Amniotic stem cell (primary cell): ENCODE measurements around the gene SCN4A.
"Not testable (repeated sequence)": the region's sequence is repeated elsewhere in the genome, so short reads cannot be mapped to it uniquely, and the experiment has no call there.

Experiments used
- DNase-seq: peaks from one replicate; lab custom pipeline; 2025; lab: John Stamatoyannopoulos, UW

SCN4A gene

DNA sequence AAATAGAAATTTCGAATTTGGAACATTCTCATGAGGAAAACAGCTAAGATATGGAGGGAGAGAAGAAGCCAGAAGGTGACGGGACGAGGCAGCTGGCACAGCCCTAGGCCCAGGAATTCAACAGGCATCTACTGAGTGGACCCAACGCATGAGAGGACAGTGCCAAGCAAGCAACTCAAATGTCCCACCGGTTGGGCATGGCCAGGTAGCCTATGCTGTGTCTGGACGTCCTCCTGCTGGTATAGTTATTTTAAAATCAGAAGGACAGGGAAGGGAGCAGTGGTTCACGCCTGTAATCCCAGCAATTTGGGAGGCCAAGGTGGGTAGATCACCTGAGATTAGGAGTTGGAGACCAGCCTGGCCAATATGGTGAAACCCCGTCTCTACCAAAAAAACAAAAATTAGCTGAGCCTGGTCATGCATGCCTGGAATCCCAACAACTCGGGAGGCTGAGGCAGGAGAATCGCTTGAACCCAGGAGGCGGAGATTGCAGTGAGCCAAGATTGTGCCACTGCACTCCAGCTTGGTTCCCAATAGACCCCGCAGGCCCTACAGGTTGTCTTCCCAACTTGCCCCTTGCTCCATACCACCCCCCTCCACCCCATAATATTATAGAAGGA is 56.0 kb downstream of the SCN4A start:
- no peak for DNase-seq

DNA sequence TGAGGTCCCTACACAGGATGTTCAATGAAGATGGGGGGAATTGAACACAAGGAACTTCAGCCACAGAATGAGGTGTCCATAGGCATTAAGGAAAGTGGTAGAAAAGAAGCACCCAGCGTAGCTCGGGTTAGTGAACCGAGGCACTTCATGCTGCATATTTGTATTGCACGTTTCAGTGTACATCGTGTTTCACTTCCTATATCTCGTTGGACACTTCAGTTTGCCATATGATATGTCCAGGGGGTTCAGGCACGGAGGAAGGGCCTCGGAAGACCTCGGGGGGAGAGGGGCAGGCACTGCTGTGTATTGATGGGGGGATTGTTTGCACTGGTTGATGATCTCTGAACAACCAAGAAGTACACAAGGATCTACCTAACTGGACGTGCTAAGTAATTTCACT is 57.0 kb downstream of the SCN4A start:
- not testable (repeated sequence) for DNase-seq

DNA sequence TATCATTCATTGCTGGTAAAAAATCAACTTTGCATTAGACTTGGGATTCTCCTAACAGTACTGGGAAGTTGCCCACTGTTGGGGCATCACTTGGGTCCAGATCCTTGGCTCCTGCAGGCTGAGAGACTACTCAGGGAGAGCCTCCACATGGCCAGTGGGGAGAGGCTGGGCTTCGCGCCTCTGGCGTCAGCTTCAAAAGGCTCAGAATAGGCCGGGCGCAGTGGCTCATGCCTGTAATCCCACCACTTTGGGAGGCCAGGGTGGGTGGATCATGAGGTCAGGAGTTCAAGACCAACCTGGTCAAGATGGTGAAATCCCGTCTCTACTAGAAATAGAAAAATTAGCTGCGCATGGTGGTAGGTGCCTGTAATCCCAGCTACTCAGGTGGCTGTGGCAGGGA is 58.2 kb downstream of the SCN4A start:
- DNase-seq = no peak

DNA sequence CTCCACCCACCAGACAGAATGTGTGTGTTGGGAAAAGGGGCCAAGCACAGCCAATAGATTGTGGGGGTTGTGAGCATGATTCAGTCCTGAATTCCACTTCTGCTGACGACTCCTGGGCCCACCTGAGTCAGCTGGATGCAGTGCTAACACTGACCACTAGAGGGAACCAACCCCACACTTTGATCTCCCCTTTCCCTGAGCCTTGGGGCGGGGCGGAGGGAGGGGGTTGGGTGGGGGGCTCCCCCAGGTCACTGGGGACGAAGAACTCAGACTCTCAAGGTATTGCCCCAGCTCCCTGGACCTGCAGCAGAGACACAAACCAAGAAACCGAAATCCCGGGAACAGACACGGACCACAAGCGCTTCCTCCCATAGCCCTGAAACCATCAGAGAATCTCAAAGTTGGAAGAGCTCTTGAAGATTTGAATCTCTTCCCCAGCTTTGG is 61.0 kb downstream of the SCN4A start:
- DNase-seq = no peak

DNA sequence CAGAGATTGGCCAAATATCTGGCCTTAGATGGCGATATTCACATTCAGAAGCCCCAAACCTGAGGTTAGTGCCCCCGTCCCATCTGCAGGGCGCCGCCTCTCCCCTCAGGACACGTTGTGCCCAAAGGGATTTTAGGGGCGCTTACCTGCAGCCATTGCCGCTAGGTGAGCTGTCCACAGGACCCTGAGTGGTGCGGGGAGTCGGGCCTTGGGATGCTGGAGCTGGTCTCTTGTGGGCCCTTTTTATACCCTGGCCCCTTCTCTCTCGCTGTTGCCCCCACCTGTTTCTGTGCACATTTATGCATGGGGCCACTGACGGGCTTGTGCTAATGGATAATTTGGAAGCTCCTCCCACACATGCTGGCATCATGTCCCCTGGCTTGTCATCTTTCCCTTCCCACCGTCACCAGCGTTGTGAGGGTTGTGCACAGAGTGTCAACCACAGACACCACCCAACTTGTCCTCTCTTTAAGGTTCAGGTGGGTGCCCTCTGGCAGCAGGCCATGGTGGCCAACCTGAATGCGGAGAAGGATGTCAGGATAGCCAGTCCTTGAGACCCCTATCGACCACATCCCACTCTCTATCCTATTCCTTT is 61.6 kb downstream of the SCN4A start, which contains the start of gene CSHL1:
Gene CSHL1, minus strand, starts transcription at position 218 of the 595 bp plus-strand sequence. Its CDS starts 62 bp downstream, at position 156.
- no peak for DNase-seq

DNA sequence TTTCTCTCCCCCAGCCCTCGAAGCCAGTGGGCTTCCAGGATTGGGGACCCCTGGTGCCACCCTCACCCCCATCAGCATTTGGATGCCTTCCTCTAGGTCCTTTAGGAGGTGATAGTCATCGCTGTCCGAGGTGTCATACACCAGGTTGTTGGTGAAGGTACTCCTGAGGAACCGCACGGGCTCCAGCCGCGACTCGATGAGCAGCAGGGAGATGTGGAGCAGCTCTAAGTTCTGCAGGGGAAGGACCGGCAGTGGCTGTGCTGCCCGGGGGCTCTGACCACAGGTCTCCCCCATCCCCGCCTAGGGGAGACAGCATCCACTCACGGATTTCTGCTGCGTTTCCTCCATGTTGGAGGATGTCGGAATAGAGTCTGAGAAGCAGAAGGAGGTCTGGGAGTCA is 62.6 kb downstream of the SCN4A start:
- no peak for DNase-seq

DNA sequence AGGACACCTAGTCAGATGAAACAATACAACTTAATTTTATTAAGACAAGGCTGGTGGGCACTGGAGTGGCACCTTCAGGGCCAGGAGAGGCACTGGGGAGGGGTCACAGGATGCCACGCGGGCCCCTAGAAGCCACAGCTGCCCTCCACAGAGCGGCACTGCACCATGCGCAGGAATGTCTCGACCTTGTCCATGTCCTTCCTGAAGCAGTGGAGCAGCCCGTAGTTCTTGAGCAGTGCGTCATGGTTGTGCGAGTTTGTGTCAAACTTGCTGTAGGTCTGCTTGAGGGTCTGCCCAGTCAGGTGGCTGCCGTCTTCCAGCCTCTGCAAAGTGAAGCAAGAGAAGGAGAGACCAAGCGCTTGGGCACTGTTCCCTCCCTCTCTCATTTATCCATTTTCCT is 63.1 kb downstream of the SCN4A start:
- not testable (repeated sequence) for DNase-seq

DNA sequence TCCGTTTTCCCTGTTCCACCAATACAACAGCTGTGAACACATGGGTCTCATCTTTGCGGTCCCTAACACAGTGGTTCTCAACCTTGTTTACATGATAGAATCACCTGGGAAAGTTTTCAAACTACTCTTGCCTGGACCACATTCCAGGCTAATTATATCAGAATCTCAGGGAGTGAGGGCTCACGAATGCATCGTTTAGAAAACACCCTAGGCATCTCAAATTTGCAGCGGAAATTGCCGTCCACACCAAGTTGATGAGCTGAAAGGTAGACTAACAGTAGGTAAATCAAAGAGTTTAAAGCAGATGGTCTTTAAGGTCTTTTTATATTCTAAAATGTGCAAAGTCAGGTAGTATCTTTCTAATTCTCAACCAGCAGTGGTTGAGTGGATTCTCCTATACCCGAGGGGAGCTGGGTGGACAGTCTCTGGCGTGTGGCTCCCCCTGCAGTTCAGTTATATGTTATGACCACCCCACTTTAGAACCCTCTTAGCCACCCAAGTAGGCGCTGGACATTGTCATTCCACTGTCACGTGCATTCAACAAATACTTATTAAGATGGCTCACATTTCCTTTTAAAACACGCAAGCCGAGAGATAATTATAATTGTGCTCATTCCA is 65.4 kb downstream of the SCN4A start:
- not testable (repeated sequence) for DNase-seq

DNA sequence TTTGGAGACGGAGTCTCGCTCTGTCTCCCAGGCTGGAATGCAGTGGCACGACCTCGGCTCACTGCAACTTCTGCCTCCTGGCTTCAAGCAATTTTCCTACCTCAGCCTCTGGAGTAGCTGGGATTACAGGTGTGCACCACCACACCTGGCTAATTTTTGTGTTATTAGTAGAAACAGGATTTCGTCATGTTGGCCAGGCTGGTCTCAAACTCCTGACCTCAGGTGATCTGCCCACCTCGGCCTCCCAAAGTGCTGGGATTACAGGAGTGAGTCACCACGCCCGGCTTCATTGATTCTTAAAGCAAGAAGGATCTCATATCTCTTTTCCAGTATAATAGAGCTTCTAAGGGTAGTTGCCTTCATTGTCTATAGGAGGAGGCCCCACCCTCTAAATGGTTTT is 67.9 kb downstream of the SCN4A start:
- DNase-seq = not testable (repeated sequence)

DNA sequence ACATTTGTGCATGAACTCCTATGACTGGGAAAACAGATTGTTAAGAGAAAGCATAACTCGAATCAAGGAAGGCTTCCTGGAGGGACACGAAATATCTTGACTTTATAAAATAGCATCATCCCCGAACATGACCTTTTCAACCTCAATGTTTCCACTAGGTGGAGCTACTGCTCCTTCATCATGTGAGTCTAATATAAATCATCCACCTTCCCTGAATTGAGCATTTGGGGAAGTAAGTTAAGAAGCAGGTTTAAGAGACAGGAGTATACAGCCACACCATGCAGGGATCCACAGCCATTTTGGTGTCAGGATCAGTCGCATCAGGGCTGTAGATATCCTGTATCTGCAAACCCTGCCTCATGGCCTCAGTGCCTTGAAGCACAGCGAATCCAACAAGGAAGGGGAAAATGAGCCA is 68.9 kb downstream of the SCN4A start:
- not testable (repeated sequence) for DNase-seq

DNA sequence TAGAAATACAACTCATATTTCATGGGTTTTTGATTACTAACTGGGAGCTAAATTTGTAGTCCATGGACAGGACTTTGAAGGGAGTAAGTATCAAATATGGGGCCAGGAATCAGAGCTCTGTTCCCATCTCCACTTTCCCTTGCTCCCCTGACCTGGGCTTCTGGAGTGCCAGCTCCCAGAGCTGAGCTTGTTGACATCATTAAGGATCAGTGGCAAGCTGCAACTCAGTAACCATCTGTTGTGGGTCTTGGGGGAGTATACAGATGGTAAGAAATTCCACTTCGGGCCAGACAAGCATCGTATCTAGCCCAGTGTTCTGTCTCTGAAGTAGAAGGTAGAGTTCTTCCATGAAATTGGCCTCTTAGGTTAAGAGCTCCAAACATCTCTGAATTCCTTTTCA is 70.7 kb downstream of the SCN4A start:
- DNase-seq = not testable (repeated sequence)

DNA sequence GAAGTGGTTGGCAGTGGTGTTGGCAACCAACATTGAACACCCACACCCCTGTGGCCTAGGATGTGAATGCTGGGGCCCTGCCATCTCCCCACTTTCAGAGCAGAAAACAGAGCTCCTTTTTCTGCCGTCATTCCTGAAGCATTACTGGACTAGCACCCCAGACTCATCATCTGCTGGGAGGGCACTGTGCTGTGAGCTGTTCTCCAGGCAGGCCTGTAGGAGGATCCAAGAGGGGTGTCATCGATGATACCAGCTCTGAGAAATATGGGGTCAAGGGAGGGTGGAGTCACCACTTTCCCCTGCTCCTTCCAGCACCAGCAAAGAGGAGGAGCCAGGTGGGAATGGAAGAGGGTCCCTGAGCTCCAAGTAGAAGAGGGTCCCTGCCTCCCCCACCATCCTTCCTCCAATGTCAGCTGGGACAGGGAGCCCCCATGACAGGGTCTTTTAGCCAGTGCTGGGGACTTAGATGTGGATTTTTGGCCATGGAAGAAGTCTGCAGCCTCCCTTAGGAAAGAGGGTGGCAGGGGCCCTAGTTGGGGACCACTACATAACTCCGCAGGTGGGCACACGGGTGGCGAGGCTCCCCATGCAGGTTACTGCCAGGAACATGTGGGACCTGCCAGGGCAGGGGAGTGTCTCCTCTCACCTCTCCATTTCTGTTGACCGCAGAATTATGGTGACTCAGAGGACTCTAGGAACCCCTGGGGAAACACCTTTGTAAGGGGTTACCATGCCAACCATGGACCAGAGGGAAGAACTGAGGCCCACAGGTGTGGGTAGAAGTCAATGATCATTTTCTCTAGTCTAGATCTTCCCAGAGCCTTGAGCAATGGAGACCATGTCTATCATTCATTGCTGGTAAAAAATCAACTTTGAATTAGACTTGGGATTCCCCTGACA is 73.6 kb downstream of the SCN4A start:
- not testable (repeated sequence) for DNase-seq

DNA sequence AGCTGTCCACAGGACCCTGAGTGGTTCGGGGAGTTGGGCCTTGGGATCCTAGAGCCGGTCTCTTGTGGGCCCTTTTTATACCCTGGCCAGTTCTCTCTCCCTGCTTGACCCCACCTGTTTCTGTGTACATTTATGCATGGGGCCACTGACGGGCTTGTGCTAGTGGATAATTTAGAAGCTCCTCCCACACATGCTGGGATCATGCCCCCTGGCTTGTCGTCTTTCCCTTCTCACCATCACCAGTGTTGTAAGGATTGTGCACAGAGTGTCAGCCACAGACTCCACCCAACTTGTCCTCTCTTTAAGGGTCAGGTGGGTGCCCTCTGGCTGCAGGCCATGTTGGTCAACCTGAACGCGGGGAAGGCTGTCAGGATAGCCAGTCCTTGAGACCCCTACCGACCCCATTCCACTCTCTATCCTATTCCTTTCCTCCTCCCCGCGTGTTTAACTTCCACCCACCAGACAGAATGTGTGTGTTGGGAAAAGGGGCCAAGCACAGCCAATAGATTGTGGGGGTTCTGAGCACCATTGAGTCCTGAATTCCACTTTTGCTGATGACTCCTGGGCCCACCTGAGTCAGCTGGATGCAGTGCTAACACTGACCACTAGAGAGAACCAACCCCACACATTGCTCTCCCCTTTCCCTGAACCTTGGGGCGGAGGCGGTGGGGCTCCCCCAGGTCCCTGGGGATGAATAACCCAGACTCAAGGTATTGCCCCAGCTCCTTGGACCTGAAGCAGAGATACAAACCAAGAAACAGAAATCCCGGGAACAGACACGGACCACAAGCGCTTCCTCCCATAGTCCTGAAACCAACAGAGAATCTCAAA is 76.0 kb downstream of the SCN4A start, which contains the start of gene CSH1:
Gene CSH1, minus strand, starts transcription at position 51 of the 831 bp plus-strand sequence. CDS start 63 bp downstream, outside the sequence.
- DNase-seq = not testable (repeated sequence)

DNA sequence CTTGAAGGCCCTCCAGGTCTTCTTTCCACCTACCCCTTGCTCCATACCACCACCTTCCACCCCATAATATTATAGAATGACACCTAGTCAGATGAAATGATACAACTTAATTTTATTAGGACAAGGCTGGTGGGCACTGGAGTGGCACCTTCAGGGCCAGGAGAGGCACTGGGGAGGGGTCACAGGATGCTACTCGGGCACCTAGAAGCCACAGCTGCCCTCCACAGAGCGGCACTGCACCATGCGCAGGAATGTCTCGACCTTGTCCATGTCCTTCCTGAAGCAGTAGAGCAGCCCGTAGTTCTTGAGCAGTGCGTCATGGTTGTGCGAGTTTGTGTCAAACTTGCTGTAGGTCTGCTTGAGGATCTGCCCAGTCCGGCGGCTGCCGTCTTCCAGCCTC is 77.9 kb downstream of the SCN4A start:
- not testable (repeated sequence) for DNase-seq

DNA sequence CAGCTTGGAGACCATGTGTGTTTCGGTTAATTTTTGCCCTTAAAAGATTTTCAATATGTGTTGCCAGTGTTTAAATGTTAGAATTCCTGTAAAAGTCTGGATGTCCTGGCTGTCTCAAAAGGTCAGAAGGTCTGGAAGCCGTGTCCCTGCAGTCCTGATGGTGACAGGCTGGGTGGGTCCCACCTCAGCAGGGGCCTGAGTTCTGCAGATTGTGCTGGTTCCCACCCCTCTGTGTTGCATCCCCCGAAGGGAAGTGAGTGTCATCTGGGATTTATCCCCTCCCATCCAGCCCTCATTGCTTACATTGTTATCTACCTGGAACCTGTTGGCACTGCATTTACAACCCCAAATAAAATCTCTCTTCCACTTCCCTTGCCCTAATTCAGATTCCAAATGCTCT is 78.7 kb downstream of the SCN4A start:
- not testable (repeated sequence) for DNase-seq

DNA sequence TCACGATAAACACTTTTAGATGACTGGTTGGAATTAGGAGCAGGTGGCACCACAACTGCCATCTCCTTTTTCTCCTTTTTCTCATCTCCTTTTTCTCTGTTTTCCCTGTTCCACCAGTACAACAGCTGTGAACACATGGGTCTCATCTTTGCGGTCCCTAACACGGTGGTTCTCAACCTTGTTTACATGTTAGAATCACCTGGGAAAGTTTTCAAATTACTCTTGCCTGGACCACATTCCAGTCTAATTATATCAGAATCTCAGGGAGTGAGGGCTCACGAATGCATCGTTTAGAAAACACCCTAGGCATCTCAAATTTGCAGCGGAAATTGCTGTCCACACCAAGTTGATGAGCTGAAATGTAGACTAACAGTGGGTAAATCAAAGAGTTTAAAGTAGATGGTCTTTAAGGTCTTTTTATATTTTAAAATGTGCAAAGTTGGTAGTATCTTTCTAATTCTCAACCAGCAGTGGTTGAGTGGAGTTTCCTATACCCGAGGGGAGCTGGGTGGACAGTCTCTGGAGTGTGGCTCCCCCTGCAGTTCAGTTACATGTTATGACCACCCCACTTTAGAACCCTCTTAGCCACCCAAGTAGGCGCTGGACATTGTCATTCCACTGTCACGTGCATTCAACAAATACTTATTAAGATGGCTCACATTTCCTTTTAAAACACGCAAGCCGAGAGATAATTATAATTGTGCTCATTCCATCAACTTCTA is 80.2 kb downstream of the SCN4A start:
- DNase-seq = not testable (repeated sequence)

DNA sequence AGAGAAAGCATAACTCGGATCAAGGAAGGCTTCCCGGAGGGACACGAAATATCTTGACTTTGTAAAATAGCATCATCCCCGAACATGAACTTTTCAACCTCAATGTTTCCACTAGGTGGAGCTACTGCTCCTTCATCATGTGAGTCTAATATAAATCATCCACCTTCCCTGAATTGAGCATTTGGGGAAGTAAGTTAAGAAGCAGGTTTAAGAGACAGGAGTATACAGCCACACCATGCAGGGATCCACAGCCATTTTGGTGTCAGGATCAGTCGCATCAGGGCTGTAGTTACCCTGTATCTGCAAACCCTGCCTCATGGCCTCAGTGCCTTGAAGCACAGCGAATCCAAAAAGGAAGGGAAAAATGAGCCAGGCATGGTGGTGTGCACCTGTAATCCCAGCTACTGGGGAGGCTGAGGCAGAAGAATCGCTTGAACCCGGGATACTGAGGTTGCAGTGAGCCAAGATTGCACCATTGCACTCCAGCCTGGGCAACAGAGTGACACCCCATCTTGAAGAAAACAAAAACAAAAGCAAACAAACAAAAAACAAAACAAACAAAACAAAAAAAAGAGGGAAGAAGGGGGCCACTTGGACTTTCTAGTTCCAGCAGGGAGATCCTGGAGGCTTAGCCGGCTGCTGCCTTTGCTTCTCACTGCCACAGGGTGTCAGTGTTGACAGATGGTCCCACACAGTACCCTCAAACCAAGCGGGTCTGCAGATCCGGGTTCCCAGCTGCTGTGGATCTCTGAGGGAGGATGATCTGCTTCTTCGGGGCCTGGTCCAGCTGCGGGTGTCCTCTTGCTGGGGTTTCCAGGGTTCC is 83.5 kb downstream of the SCN4A start:
- DNase-seq = not testable (repeated sequence)
